ENCODE data around the gene CRYZL1.
A peak's percentile ranks its signal among the peaks of the same experiment; 100 is the strongest.
"Not testable (repeated sequence)": the region's sequence is repeated elsewhere in the genome, so short reads cannot be mapped to it uniquely, and the experiment has no call there.

The CRYZL1 gene

GRCh38 chr21:33576741-33577141, 64.8 kb downstream of the CRYZL1 start:
- H2BK5ac ChIP-seq (ENCODE audit: low read depth, low read length, poor library complexity, severe bottlenecking); H2BK120ac ChIP-seq (ENCODE audit: low read depth, low read length); H3K18ac ChIP-seq (ENCODE audit: low read depth in 1 of 2, low read length in 2 of 2); H2BK15ac ChIP-seq (ENCODE audit: low read depth, poor library complexity, severe bottlenecking); H3K4me1 ChIP-seq (ENCODE audit: control insufficient read depth, insufficient read depth, low read depth, low read length); H3K27me3 ChIP-seq (ENCODE audit: control insufficient read depth in 1 of 2, insufficient read depth in 1 of 2, low read length in 2 of 2); H3K9ac ChIP-seq (ENCODE audit: low read length); H3K23ac ChIP-seq (ENCODE audit: low read length in 2 of 2); H3K9me3 ChIP-seq (ENCODE audit: control insufficient read depth, low read length); H4K91ac ChIP-seq (ENCODE audit: low read length); H4K8ac ChIP-seq (ENCODE audit: low read length); H3K4me3 ChIP-seq (ENCODE audit: insufficient read depth in 1 of 2, low read depth in 1 of 2, low read length in 2 of 2); H2AK5ac ChIP-seq (ENCODE audit: low read length, severe bottlenecking); H3K14ac ChIP-seq (ENCODE audit: low read length in 2 of 2); H3K4me2 ChIP-seq (ENCODE audit: low read length, poor library complexity, severe bottlenecking); H2AFZ ChIP-seq (ENCODE audit: low read depth, low read length); H2BK12ac ChIP-seq (ENCODE audit: low read length in 2 of 2); DNase-seq; H3K4ac ChIP-seq (ENCODE audit: low read depth in 1 of 2, low read length in 2 of 2); H3K79me1 ChIP-seq (replicated peaks; ENCODE audit: low read length, poor library complexity, severe bottlenecking); H3K27ac ChIP-seq (ENCODE audit: low read length, poor library complexity, severe bottlenecking): not testable (repeated sequence)
- WGBS = no CpG with 5 or more reads among the region's 2 CpGs
- H3K36me3 ChIP-seq (ENCODE audit: control insufficient read depth in 1 of 2, insufficient read depth in 2 of 2, low read depth in 1 of 2, low read length in 2 of 2) = peaks cover 9 to 84% of the 10 kb centered on the region in 2 experiments

DNA sequence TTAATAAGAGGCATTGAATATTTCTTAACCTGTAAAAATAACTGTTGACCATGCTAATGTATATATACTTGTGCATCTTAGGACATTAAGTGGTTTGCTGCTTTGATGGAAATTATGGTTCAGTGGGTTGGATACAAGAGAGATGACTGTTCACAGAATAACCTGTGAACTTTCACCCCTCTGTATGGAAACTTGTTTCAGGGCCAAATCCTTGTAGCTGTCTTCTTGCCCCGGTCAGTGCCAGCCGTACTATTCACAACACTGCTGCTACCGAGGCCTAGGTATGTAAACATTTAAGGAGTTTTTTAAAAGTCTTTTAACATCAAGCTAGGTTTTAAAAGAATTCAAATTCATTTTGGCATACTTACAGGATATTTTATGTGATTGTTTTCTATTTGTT, 69.2 kb downstream of the CRYZL1 start:
- Histone ChIP-seq H3K79me1 (replicated peaks; ENCODE audit: low read length, poor library complexity, severe bottlenecking) (peaks cover 4% of the 10 kb centered on the region), H3K36me3 (ENCODE audit: control insufficient read depth in 1 of 2, insufficient read depth in 2 of 2, low read depth in 1 of 2, low read length in 2 of 2) (peaks cover 16 to 99% of the 10 kb centered on the region in 2 experiments), H2BK120ac (ENCODE audit: low read depth, low read length) (no peak overlapping the region), H4K8ac (ENCODE audit: low read length) (no peak overlapping the region), H3K9me3 (ENCODE audit: control insufficient read depth, low read length) (no peaks in the 10 kb centered on the region), H3K4me3 (ENCODE audit: insufficient read depth in 1 of 2, low read depth in 1 of 2, low read length in 2 of 2) (no peak overlapping the region), H2BK12ac (ENCODE audit: low read length in 2 of 2) (no peak overlapping the region), H2AK5ac (ENCODE audit: low read length, severe bottlenecking) (no peak overlapping the region), H3K4me2 (ENCODE audit: low read length, poor library complexity, severe bottlenecking) (no peak overlapping the region), H2BK5ac (ENCODE audit: low read depth, low read length, poor library complexity, severe bottlenecking) (no peak overlapping the region), H3K4ac (ENCODE audit: low read depth in 1 of 2, low read length in 2 of 2) (no peak overlapping the region), H3K27me3 (ENCODE audit: control insufficient read depth in 1 of 2, insufficient read depth in 1 of 2, low read length in 2 of 2) (no peaks in the 10 kb centered on the region), H3K9ac (ENCODE audit: low read length) (no peak overlapping the region), H4K91ac (ENCODE audit: low read length) (no peak overlapping the region), H2BK15ac (ENCODE audit: low read depth, poor library complexity, severe bottlenecking) (no peak overlapping the region), H3K27ac (ENCODE audit: low read length, poor library complexity, severe bottlenecking) (no peak overlapping the region), H3K14ac (ENCODE audit: low read length in 2 of 2) (no peak overlapping the region), H3K4me1 (ENCODE audit: control insufficient read depth, insufficient read depth, low read depth, low read length) (peaks cover 4% of the 10 kb centered on the region), H3K18ac (ENCODE audit: low read depth in 1 of 2, low read length in 2 of 2) (no peak overlapping the region), H2AFZ (ENCODE audit: low read depth, low read length) (no peak overlapping the region), H3K23ac (ENCODE audit: low read length in 2 of 2) (no peak overlapping the region)
- WGBS = 100% methylated on average over 2 of the region's 3 CpGs
- peak; percentile 37 for DNase-seq

DNA sequence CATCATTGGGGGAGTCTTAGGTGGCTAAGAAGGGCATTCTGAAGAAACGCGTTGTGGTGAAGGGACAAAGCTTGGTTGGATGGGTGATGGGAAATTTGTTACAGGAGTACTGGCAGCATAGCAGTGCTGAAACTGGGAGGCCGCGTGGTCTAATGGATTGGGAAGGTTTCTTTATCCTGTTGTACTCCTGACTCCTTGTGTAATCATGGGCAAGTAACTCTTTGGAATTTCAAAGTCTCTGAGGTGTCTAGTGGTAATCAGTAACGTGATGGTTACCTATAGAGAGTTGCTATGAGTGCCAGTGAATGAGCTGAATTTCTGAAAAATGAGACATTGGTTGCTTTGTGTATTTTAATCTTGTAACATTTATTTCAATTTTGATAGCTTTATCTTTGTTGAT, 71.5 kb downstream of the CRYZL1 start:
- Histone ChIP-seq H3K79me1 (replicated peaks; ENCODE audit: low read length, poor library complexity, severe bottlenecking) (peaks cover 4% of the 10 kb centered on the region), H3K9me3 (ENCODE audit: control insufficient read depth, low read length) (no peaks in the 10 kb centered on the region), H3K14ac (ENCODE audit: low read length in 2 of 2) (no peak overlapping the region), H2BK12ac (ENCODE audit: low read length in 2 of 2) (no peak overlapping the region), H2BK15ac (ENCODE audit: low read depth, poor library complexity, severe bottlenecking) (no peak overlapping the region), H3K4ac (ENCODE audit: low read depth in 1 of 2, low read length in 2 of 2) (no peak overlapping the region), H2AFZ (ENCODE audit: low read depth, low read length) (no peak overlapping the region), H3K4me2 (ENCODE audit: low read length, poor library complexity, severe bottlenecking) (no peak overlapping the region), H3K27me3 (ENCODE audit: control insufficient read depth in 1 of 2, insufficient read depth in 1 of 2, low read length in 2 of 2) (no peaks in the 10 kb centered on the region), H3K27ac (ENCODE audit: low read length, poor library complexity, severe bottlenecking) (no peak overlapping the region), H2BK5ac (ENCODE audit: low read depth, low read length, poor library complexity, severe bottlenecking) (no peak overlapping the region), H3K36me3 (ENCODE audit: control insufficient read depth in 1 of 2, insufficient read depth in 2 of 2, low read depth in 1 of 2, low read length in 2 of 2) (peaks cover 12 to 94% of the 10 kb centered on the region in 2 experiments), H3K23ac (ENCODE audit: low read length in 2 of 2) (no peak overlapping the region), H3K9ac (ENCODE audit: low read length) (no peak overlapping the region), H3K4me1 (ENCODE audit: control insufficient read depth, insufficient read depth, low read depth, low read length) (peaks cover 4% of the 10 kb centered on the region), H3K18ac (ENCODE audit: low read depth in 1 of 2, low read length in 2 of 2) (no peak overlapping the region), H2BK120ac (ENCODE audit: low read depth, low read length) (no peak overlapping the region), H4K8ac (ENCODE audit: low read length) (no peak overlapping the region), H2AK5ac (ENCODE audit: low read length, severe bottlenecking) (no peak overlapping the region), H3K4me3 (ENCODE audit: insufficient read depth in 1 of 2, low read depth in 1 of 2, low read length in 2 of 2) (no peak overlapping the region), H4K91ac (ENCODE audit: low read length) (no peak overlapping the region)
- DNase-seq = no peak
- WGBS = 95% methylated on average over 5 of the region's 5 CpGs

DNA sequence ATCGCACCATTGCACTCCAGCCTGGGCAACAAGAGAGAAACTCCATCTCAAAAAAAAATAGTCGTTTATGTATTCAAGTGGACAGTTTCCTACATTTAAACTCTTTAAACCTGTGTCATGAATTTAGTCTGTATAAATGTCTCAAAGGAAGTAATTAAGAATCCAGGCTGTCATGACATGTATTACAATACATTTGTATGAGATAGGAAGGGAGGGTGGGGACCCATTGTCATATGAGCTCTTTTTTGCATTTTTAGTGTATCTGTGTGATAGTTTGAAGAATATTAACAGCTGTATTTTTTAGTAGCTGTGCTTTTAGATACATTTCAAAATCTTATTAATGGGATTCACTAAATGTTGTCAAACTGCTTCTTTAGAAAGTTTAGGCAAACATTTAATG, 73.1 kb downstream of the CRYZL1 start:
- H2BK12ac ChIP-seq (ENCODE audit: low read length in 2 of 2) = no peak overlapping the region
- no peak overlapping the region for H2BK5ac ChIP-seq (ENCODE audit: low read depth, low read length, poor library complexity, severe bottlenecking)
- H4K91ac ChIP-seq (ENCODE audit: low read length) = no peak overlapping the region
- H4K8ac ChIP-seq (ENCODE audit: low read length) = no peak overlapping the region
- H3K4ac ChIP-seq (ENCODE audit: low read depth in 1 of 2, low read length in 2 of 2) = no peak overlapping the region
- peaks cover 4% of the 10 kb centered on the region for H3K79me1 ChIP-seq (replicated peaks; ENCODE audit: low read length, poor library complexity, severe bottlenecking)
- H3K36me3 ChIP-seq (ENCODE audit: control insufficient read depth in 1 of 2, insufficient read depth in 2 of 2, low read depth in 1 of 2, low read length in 2 of 2) = peaks cover 13 to 93% of the 10 kb centered on the region in 2 experiments
- no peak overlapping the region for H2BK15ac ChIP-seq (ENCODE audit: low read depth, poor library complexity, severe bottlenecking)
- H2AFZ ChIP-seq (ENCODE audit: low read depth, low read length) = no peak overlapping the region
- no peak overlapping the region for H3K18ac ChIP-seq (ENCODE audit: low read depth in 1 of 2, low read length in 2 of 2)
- no peak overlapping the region for H2AK5ac ChIP-seq (ENCODE audit: low read length, severe bottlenecking)
- H3K9ac ChIP-seq (ENCODE audit: low read length) = no peak overlapping the region
- no peak overlapping the region for H3K14ac ChIP-seq (ENCODE audit: low read length in 2 of 2)
- no peaks in the 10 kb centered on the region for H3K9me3 ChIP-seq (ENCODE audit: control insufficient read depth, low read length)
- peaks cover 4% of the 10 kb centered on the region for H3K4me1 ChIP-seq (ENCODE audit: control insufficient read depth, insufficient read depth, low read depth, low read length)
- DNase-seq = no peak
- no peak overlapping the region for H3K4me3 ChIP-seq (ENCODE audit: insufficient read depth in 1 of 2, low read depth in 1 of 2, low read length in 2 of 2)
- H2BK120ac ChIP-seq (ENCODE audit: low read depth, low read length) = no peak overlapping the region
- no peak overlapping the region for H3K23ac ChIP-seq (ENCODE audit: low read length in 2 of 2)
- H3K27ac ChIP-seq (ENCODE audit: low read length, poor library complexity, severe bottlenecking) = no peak overlapping the region
- no peaks in the 10 kb centered on the region for H3K27me3 ChIP-seq (ENCODE audit: control insufficient read depth in 1 of 2, insufficient read depth in 1 of 2, low read length in 2 of 2)
- H3K4me2 ChIP-seq (ENCODE audit: low read length, poor library complexity, severe bottlenecking) = no peak overlapping the region
- WGBS = no CpG with 5 or more reads among the region's 2 CpGs
